H1 (cell line): ENCODE results near the gene CLPSL2. TPM values are rescaled to one million over a fixed set of nuclear protein-coding genes. Genes with fewer than 3 reads are reported as not detected.
A peak's percentile ranks its signal among the peaks of the same experiment; 100 is the strongest.

Experiments
- CTCF ChIA-PET: fragments of 300-600 bp; sonication (Branson Sonifier 250); formaldehyde crosslinking; loops from one replicate; lab custom pipeline; 2021; ENCODE audit not compliant: partially characterized antibody; lab: Charles Lee
- POLR2A ChIA-PET: fragments of 300-600 bp; sonication (Branson Sonifier 250); formaldehyde crosslinking; loops from one replicate; lab custom pipeline; 2021; ENCODE audit warnings: inconsistent platforms; ENCODE audit not compliant: partially characterized antibody; lab: Charles Lee
- DNase-seq, 2 experiments: peaks; one replicate each; pipeline versions ENCODE4 v3.0.0 to v3.0.0-alpha.2; 2010 to 2022; ENCODE audit warnings: low spot score in 2 of 2, low read depth in 1 of 2, mixed read lengths in 1 of 2
- FAIRE-seq: peaks from 2 replicates; lab custom pipeline; 2011; peaks lifted over from hg19 to GRCh38; lab: Jason Lieb, UNC
- H2AFZ ChIP-seq: 2 replicates; pipeline ENCODE4 v1.8.1; 2012; ENCODE audit warnings: low read length, inconsistent platforms
- H2AK5ac ChIP-seq: 2 replicates; pipeline ENCODE4 v1.6.1; 2013; ENCODE audit warnings: low read depth, low read length
- H2BK120ac ChIP-seq: replicated peaks from 2 replicates; pipeline ENCODE3; 2013; ENCODE audit warnings: low read depth, low read length, inconsistent platforms
- H2BK12ac ChIP-seq: 2 replicates; pipeline ENCODE4 v1.6.1; 2013; ENCODE audit warnings: low read depth, low read length
- H2BK15ac ChIP-seq: 2 replicates; pipeline ENCODE4 v1.6.1; 2013; ENCODE audit warnings: low read length
- H2BK20ac ChIP-seq: 2 replicates; pipeline ENCODE4 v1.6.1; 2013; ENCODE audit warnings: low read length
- H2BK5ac ChIP-seq: 2 replicates; pipeline ENCODE4 v1.6.1; 2013; ENCODE audit warnings: low read depth, low read length
- H3K14ac ChIP-seq: 2 replicates; pipeline ENCODE4 v1.6.1; 2013; ENCODE audit warnings: inconsistent platforms; ENCODE audit not compliant: insufficient read length
- H3K18ac ChIP-seq: 2 replicates; pipeline ENCODE4 v1.6.1; 2013; ENCODE audit warnings: low read length; ENCODE audit errors: extremely low read depth
- H3K23ac ChIP-seq: 2 replicates; pipeline ENCODE4 v1.6.1; 2013; ENCODE audit warnings: inconsistent platforms; ENCODE audit not compliant: insufficient read length
- H3K23me2 ChIP-seq: 2 replicates; pipeline ENCODE4 v1.6.1; 2013; ENCODE audit warnings: low read depth, low read length
- H3K27ac ChIP-seq: 2 replicates; pipeline ENCODE4 v1.6.1; 2011; ENCODE audit warnings: low read depth, low read length, inconsistent platforms
- H3K27me3 ChIP-seq, 4 experiments: replicated peaks in 1 of 4; 1 replicate in 1 of 4; 2 replicates in 3 of 4; pipeline versions ENCODE4 v1.6.1 to v1.8.1; 2011 to 2013; ENCODE audit warnings: low read length in 3 of 4, mild to moderate bottlenecking in 3 of 4, inconsistent platforms in 2 of 4, mixed read lengths in 2 of 4, moderate library complexity in 1 of 4; ENCODE audit not compliant: control insufficient read depth in 3 of 4, insufficient read depth in 3 of 4; ENCODE audit errors: extremely low read depth in 1 of 4
- H3K36me3 ChIP-seq, 4 experiments: 2 replicates each; pipeline versions ENCODE4 v1.6.1 to v1.8.1; 2011 to 2013; ENCODE audit warnings: mild to moderate bottlenecking in 4 of 4, low read length in 3 of 4, moderate library complexity in 2 of 4, control low read depth in 1 of 4, inconsistent platforms in 1 of 4; ENCODE audit not compliant: insufficient read depth in 4 of 4, control insufficient read depth in 2 of 4
- H3K4ac ChIP-seq: replicated peaks from 2 replicates; pipeline ENCODE3; 2013; ENCODE audit warnings: low read length, low read depth, mixed read lengths, inconsistent platforms; ENCODE audit not compliant: insufficient read length
- H3K4me1 ChIP-seq, 4 experiments: replicated peaks in 1 of 4; 1 replicate in 1 of 4; 2 replicates in 3 of 4; pipeline versions ENCODE4 v1.6.1 to v1.8.1; 2011 to 2013; ENCODE audit warnings: low read length in 3 of 4, inconsistent platforms in 2 of 4, mixed read lengths in 1 of 4; ENCODE audit not compliant: insufficient read depth in 4 of 4, control insufficient read depth in 3 of 4
- H3K4me2 ChIP-seq, 2 experiments: 2 replicates each; pipeline versions ENCODE4 v1.6.1 to v1.8.1; 2011 to 2013; ENCODE audit warnings: low read depth in 2 of 2, low read length in 2 of 2, control low read depth in 1 of 2, inconsistent platforms in 1 of 2, mild to moderate bottlenecking in 1 of 2; ENCODE audit not compliant: insufficient read depth in 1 of 2
- H3K4me3 ChIP-seq, 4 experiments: fragments of 200-600, 300-600 bp in 1 of 4; sonication (generic), shearing (Covaris generic), sonication (Bioruptor Twin) in 1 of 4; 2 replicates each; pipeline versions ENCODE4 v1.5.1 to v1.8.1; 2011 to 2016; ENCODE audit warnings: low read length in 4 of 4, low read depth in 3 of 4, control low read depth in 2 of 4, inconsistent platforms in 2 of 4, mild to moderate bottlenecking in 2 of 4, mixed read lengths in 1 of 4, moderate library complexity in 1 of 4; ENCODE audit not compliant: insufficient read depth in 2 of 4; ENCODE audit errors: extremely low read depth in 1 of 4
- H3K56ac ChIP-seq: replicated peaks from 2 replicates; pipeline ENCODE3; 2013; ENCODE audit warnings: low read depth, mild to moderate bottlenecking, mixed read lengths, low read length, inconsistent platforms; ENCODE audit not compliant: insufficient read length
- H3K79me1 ChIP-seq: 2 replicates; pipeline ENCODE4 v1.6.1; 2013; ENCODE audit warnings: low read depth, low read length, control low read depth
- H3K79me2 ChIP-seq, 2 experiments: 2 replicates each; pipeline versions ENCODE4 v1.6.1 to v1.8.1; 2012 to 2013; ENCODE audit warnings: low read length in 2 of 2, mild to moderate bottlenecking in 2 of 2, inconsistent platforms in 1 of 2; ENCODE audit not compliant: insufficient read depth in 2 of 2, control insufficient read depth in 1 of 2
- H3K9ac ChIP-seq, 4 experiments: replicated peaks in 1 of 4; 1 replicate in 1 of 4; 2 replicates in 3 of 4; pipeline versions ENCODE4 v1.6.1 to v1.8.1; 2011 to 2013; ENCODE audit warnings: low read depth in 3 of 4, low read length in 3 of 4, control low read depth in 2 of 4, mild to moderate bottlenecking in 2 of 4, moderate library complexity in 2 of 4, inconsistent platforms in 1 of 4; ENCODE audit errors: extremely low read depth in 1 of 4
- H3K9me3 ChIP-seq, 2 experiments: 2 replicates each; pipeline versions ENCODE4 v1.6.1 to v1.8.1; 2012 to 2013; ENCODE audit warnings: mild to moderate bottlenecking in 2 of 2, moderate library complexity in 2 of 2, control low read depth in 1 of 2, inconsistent platforms in 1 of 2, low read depth in 1 of 2, low read length in 1 of 2, mixed read lengths in 1 of 2; ENCODE audit not compliant: insufficient read depth in 2 of 2
- H4K20me1 ChIP-seq, 2 experiments: replicated peaks in 1 of 2; 2 replicates each; pipeline versions ENCODE3 to v1.8.1; 2011 to 2013; ENCODE audit warnings: inconsistent platforms in 2 of 2, low read length in 2 of 2, mild to moderate bottlenecking in 1 of 2; ENCODE audit not compliant: insufficient read depth in 2 of 2, control insufficient read depth in 1 of 2
- H4K5ac ChIP-seq: 2 replicates; pipeline ENCODE4 v1.6.1; 2013; ENCODE audit warnings: low read length, low read depth, mixed read lengths, inconsistent platforms; ENCODE audit not compliant: insufficient read length
- H4K8ac ChIP-seq: 2 replicates; pipeline ENCODE4 v1.8.0; 2013; ENCODE audit warnings: mild to moderate bottlenecking, moderate library complexity, low read length, inconsistent platforms; ENCODE audit not compliant: insufficient read depth; ENCODE audit errors: extremely low read depth
- H4K91ac ChIP-seq: replicated peaks from 2 replicates; pipeline ENCODE3; 2013; ENCODE audit warnings: low read length, mixed read lengths, inconsistent platforms; ENCODE audit not compliant: insufficient read length
- CEBPB ChIP-seq: IDR thresholded peaks from 2 replicates; pipeline ENCODE4 v1.6.1; 2012; ENCODE audit warnings: low read depth, low read length
- CHD1 ChIP-seq: IDR thresholded peaks from 2 replicates; pipeline ENCODE4 v1.6.1; 2012; ENCODE audit warnings: low read depth, low read length, improper control_type of control experiment
- EGR1 ChIP-seq: IDR thresholded peaks from 2 replicates; pipeline ENCODE4 v1.6.1; 2011; ENCODE audit warnings: low read depth, low read length, borderline replicate concordance
- GTF2F1 ChIP-seq: IDR thresholded peaks from 2 replicates; pipeline ENCODE4 v1.6.1; 2012; ENCODE audit warnings: low read depth, low read length, improper control_type of control experiment, borderline replicate concordance
- RBBP5 ChIP-seq: IDR thresholded peaks from 2 replicates; pipeline ENCODE4 v1.7.1; 2012; ENCODE audit warnings: low read depth, mild to moderate bottlenecking, inconsistent platforms, low read length, moderate library complexity, borderline replicate concordance
- RXRA ChIP-seq: IDR thresholded peaks from 2 replicates; pipeline ENCODE4 v1.6.1; 2011; ENCODE audit warnings: low read depth, mild to moderate bottlenecking, low read length, moderate library complexity; ENCODE audit not compliant: insufficient read depth
- SIRT6 ChIP-seq: IDR thresholded peaks from one replicate; pipeline ENCODE4 v1.7.1; 2012; ENCODE audit warnings: low read length, inconsistent platforms
- SP1 ChIP-seq: IDR thresholded peaks from 2 replicates; pipeline ENCODE4 v1.6.1; 2011; ENCODE audit warnings: low read depth, low read length
- SP4 ChIP-seq: IDR thresholded peaks from 2 replicates; pipeline ENCODE4 v1.6.1; 2012; ENCODE audit warnings: low read length, inconsistent platforms
- WGBS, 2 experiments: shearing (Covaris generic) in 1 of 2; methylation state at CpG; one replicate each; pipeline versions ENCODE4 v1.1.6 to v1.1.7; 2013 to 2015; ENCODE audit warnings: low lambda C conversion rate in 2 of 2, mixed read lengths in 2 of 2, inconsistent platforms in 1 of 2, low coverage in 1 of 2, missing lambda C conversion rate in 1 of 2; ENCODE audit not compliant: insufficient replicate concordance in 2 of 2, insufficient coverage in 1 of 2, insufficient read length in 1 of 2; ENCODE audit errors: extremely low coverage in 1 of 2, missing lambda C conversion rate in 1 of 2; 5-methylcytosine and 5-hydroxymethylcytosine counted together
- polyA plus RNA-seq, 7 experiments: library from polyadenylated mRNA; depleted of rRNA in 3 of 7; stranded (reverse) in 5 of 7; unstranded in 2 of 7; fragments of >200 nt in 5 of 7; fragments of 200-250 nt in 2 of 7; gene quantifications; 1 replicate in 5 of 7; 2 replicates in 1 of 7; 4 replicates in 1 of 7; pipeline versions ENCODE4 v1.2.1 to v1.2.3, GENCODE V29; 2011 to 2013; ENCODE audit warnings: missing spikeins in 2 of 7, mixed read lengths in 2 of 7
- total RNA-seq: library from RNA; stranded (reverse); fragmentation: NEBNext Ultra II Directional; extraction: Animal tissue kit (Norgen Biotek cat#: 25700); gene quantifications from 2 replicates; pipeline ENCODE4 v1.2.1, GENCODE V29; 2021
- TF ChIP-seq, protein P1 (sequence below): IDR thresholded peaks from 2 replicates; pipeline ENCODE4 v1.6.1; 2011; ENCODE audit warnings: low read depth, mild to moderate bottlenecking, low read length; ENCODE audit not compliant: insufficient read depth

CLPSL2 gene
- total and polyA plus RNA-seq, 2 of the 8 experiments (the other 6 are each of a cell fraction or from before 2014, with no cell fraction given), result 1.4 to 3.4 TPM

DNA sequence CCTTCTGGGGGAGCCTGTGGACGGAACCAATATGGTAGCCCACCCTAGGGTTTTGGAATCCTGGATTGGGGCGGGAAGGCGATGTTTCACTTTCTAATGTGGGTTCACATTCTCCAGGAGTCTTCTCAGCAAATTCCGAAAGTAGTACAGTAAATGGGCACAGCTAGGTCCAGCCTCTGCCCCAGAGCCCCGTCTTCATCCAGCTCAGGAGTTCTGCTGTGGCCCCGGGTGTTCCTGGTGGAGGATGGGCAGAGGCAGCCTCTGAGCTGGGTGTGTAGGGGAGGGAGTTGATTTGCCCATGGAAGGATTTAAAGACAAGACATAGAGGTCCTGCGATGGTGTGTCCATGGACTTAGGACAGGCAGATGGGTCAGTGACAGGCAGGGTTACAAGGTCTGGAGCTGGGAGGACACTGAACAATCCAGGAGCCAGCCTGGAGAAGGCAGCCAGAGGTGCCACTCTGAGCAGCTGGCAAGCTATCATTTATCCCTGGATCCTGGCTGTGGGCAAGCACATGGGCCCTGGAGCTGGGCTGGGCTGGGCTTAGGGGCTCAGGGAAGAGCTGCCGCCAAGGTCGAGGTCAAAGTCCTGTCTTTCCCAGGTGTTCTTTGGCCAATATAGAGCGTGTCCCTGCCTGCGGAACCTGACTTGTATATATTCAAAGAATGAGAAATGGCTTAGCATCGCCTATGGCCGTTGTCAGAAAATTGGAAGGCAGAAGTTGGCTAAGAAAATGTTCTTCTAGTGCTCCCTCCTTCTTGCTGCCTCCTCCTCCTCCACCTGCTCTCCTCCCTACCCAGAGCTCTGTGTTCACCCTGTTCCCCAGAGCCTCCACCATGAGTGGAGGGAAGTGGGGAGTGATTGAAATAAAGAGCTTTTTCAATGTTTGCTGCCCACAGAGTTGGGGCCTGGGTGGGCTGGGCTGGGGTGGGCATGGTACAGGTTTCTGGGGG, 11.1 kb downstream of the CLPSL2 start:
- no peak overlapping the region for H3K14ac ChIP-seq
- TF ChIP-seq, protein P1, sequence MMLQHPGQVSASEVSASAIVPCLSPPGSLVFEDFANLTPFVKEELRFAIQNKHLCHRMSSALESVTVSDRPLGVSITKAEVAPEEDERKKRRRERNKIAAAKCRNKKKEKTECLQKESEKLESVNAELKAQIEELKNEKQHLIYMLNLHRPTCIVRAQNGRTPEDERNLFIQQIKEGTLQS, result no peak
- TF ChIP-seq EGR1 (no peak), GTF2F1 (no peak), SIRT6 (no peak), SP4 (no peak), RBBP5 (no peak), SP1 (no peak), RXRA (no peak), CEBPB (no peak), CHD1 (no peak)

More for the DNA sequence above, 11.1 kb downstream of the CLPSL2 start:
- H4K5ac ChIP-seq, result no peak overlapping the region
- H4K8ac ChIP-seq, result no peak overlapping the region
- 0 out of 2 replicates have a peak overlapping the region, but pooled peaks have one; percentile 83 for H2BK15ac ChIP-seq
- 0 out of 2 replicates have a peak overlapping the region, but pooled peaks have one; percentile 16 for H2BK5ac ChIP-seq
- H3K23ac ChIP-seq, result no peak overlapping the region
- peaks cover 0 to 5% (median 0%) of the 10 kb centered on the region in 4 experiments; a peak in 3 of 7 replicates for H3K4me1 ChIP-seq
- no peaks in the 10 kb centered on the region for H3K36me3 ChIP-seq
- no peaks in the 10 kb centered on the region for H3K27me3 ChIP-seq
- no peak overlapping the region for H4K91ac ChIP-seq
- DNase-seq, result no peak
- no peak overlapping the region for H2BK120ac ChIP-seq
- no peaks in the 10 kb centered on the region for H3K23me2 ChIP-seq
- H3K27ac ChIP-seq, result no peak overlapping the region
- no peaks in the 10 kb centered on the region for H3K79me2 ChIP-seq
- no peak overlapping the region for H2BK20ac ChIP-seq
- H2AFZ ChIP-seq, result no peak overlapping the region
- H4K20me1 ChIP-seq, result no peaks in the 10 kb centered on the region
- H3K56ac ChIP-seq, result no peak overlapping the region
- no peak overlapping the region for H3K4me3 ChIP-seq
- 93% methylated on average over 13 of the region's 13 CpGs; no CpG with 5 or more reads in 1 of the 2 experiments for WGBS, 2 experiments
- POLR2A ChIA-PET, result interaction anchor here (0.8 to 4.1 kb wide), 5 partner anchors 9 to 48 kb away, joined by 3 to 29 read pairs (median 9); partner anchors contain the start of genes CLPS and CLPSL2
- no peak overlapping the region for H3K18ac ChIP-seq
- H2AK5ac ChIP-seq, result no peak overlapping the region
- no peaks in the 10 kb centered on the region for H3K9me3 ChIP-seq
- CTCF ChIA-PET, result interaction anchor here (0.6 to 3.5 kb wide), 6 partner anchors 11 to 307 kb away, joined by 3 to 27 read pairs (median 4); partner anchors contain the start of gene CLPS
- H3K9ac ChIP-seq, result no peak overlapping the region
- no peaks in the 10 kb centered on the region for H3K79me1 ChIP-seq
- no peak overlapping the region for H2BK12ac ChIP-seq
- no peak overlapping the region for H3K4ac ChIP-seq
- FAIRE-seq, result no peak
- H3K4me2 ChIP-seq, result no peak overlapping the region
